GM12892 (cell line): ENCODE results near the gene LYPD1.

Experiments
- POLR2A ChIP-seq: IDR thresholded peaks from 2 replicates; pipeline ENCODE4 v1.6.1; 2011; ENCODE audit warnings: low read depth, low read length, control low read depth
- TAF1 ChIP-seq: IDR thresholded peaks from 2 replicates; pipeline ENCODE4 v1.6.1; 2011; ENCODE audit warnings: low read depth, mild to moderate bottlenecking, control low read depth, low read length, borderline replicate concordance

DNA sequence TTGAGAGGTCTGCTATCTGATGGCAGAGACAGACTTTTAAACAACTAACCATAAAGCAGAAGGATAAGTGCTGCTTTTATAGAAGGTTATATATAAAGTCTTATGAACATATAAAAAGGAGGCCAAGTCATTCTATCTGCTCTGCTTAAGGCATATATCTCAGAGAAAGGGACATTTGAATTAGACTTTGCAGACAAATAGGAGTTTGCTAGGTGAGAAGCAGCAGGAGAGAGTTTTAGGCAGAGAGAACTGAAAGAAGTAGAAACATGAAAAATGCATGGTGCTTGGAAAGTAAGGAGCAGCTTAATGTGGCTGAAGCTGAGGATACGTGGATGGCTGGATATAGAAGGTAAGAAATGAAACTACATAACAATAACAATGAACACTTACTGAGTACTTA lies 65.4 kb downstream of the LYPD1 start:
- TF ChIP-seq POLR2A: no peak
- TF ChIP-seq TAF1: no peak
